Hepatocyte (in vitro differentiated cells): ENCODE results near the gene LGALS3BP.

ENCODE experiments used
- CTCF ChIP-seq: fragments of 200-600 bp; sonication (generic); IDR thresholded peaks from 2 replicates; pipeline ENCODE4 v1.5.1; 2016; ENCODE audit warnings: antibody characterized with exemption, mild to moderate bottlenecking; ENCODE audit not compliant: poor library complexity
- EZH2 ChIP-seq: fragments of 200-600 bp; sonication (generic); IDR thresholded peaks from 2 replicates; pipeline ENCODE4 v1.6.1; 2016; ENCODE audit warnings: antibody characterized with exemption, mild to moderate bottlenecking, borderline replicate concordance

GRCh38 chr17:78991017-78991738 is 11.5 kb upstream of the LGALS3BP start:
- TF ChIP-seq CTCF: no peak
- TF ChIP-seq EZH2: no peak
